H1 (cell line): ENCODE results near the gene SEL1L2. TPM values are rescaled to one million over a fixed set of nuclear protein-coding genes. Genes with fewer than 3 reads are reported as not detected.

Source experiments
- CTCF ChIA-PET: fragments of 300-600 bp; sonication (Branson Sonifier 250); formaldehyde crosslinking; loops from one replicate; lab custom pipeline; 2021; ENCODE audit not compliant: partially characterized antibody; lab: Charles Lee
- POLR2A ChIA-PET: fragments of 300-600 bp; sonication (Branson Sonifier 250); formaldehyde crosslinking; loops from one replicate; lab custom pipeline; 2021; ENCODE audit warnings: inconsistent platforms; ENCODE audit not compliant: partially characterized antibody; lab: Charles Lee
- DNase-seq, 2 experiments: peaks; one replicate each; pipeline versions ENCODE4 v3.0.0 to v3.0.0-alpha.2; 2010 to 2022; ENCODE audit warnings: low spot score in 2 of 2, low read depth in 1 of 2, mixed read lengths in 1 of 2
- FAIRE-seq: peaks from 2 replicates; lab custom pipeline; 2011; peaks lifted over from hg19 to GRCh38; lab: Jason Lieb, UNC
- H2AFZ ChIP-seq: 2 replicates; pipeline ENCODE4 v1.8.1; 2012; ENCODE audit warnings: low read length, inconsistent platforms
- H2AK5ac ChIP-seq: 2 replicates; pipeline ENCODE4 v1.6.1; 2013; ENCODE audit warnings: low read depth, low read length
- H2BK120ac ChIP-seq: replicated peaks from 2 replicates; pipeline ENCODE3; 2013; ENCODE audit warnings: low read depth, low read length, inconsistent platforms
- H2BK12ac ChIP-seq: 2 replicates; pipeline ENCODE4 v1.6.1; 2013; ENCODE audit warnings: low read depth, low read length
- H2BK15ac ChIP-seq: 2 replicates; pipeline ENCODE4 v1.6.1; 2013; ENCODE audit warnings: low read length
- H2BK20ac ChIP-seq: 2 replicates; pipeline ENCODE4 v1.6.1; 2013; ENCODE audit warnings: low read length
- H2BK5ac ChIP-seq: 2 replicates; pipeline ENCODE4 v1.6.1; 2013; ENCODE audit warnings: low read depth, low read length
- H3K14ac ChIP-seq: 2 replicates; pipeline ENCODE4 v1.6.1; 2013; ENCODE audit warnings: inconsistent platforms; ENCODE audit not compliant: insufficient read length
- H3K18ac ChIP-seq: 2 replicates; pipeline ENCODE4 v1.6.1; 2013; ENCODE audit warnings: low read length; ENCODE audit errors: extremely low read depth
- H3K23ac ChIP-seq: 2 replicates; pipeline ENCODE4 v1.6.1; 2013; ENCODE audit warnings: inconsistent platforms; ENCODE audit not compliant: insufficient read length
- H3K23me2 ChIP-seq: 2 replicates; pipeline ENCODE4 v1.6.1; 2013; ENCODE audit warnings: low read depth, low read length
- H3K27ac ChIP-seq: 2 replicates; pipeline ENCODE4 v1.6.1; 2011; ENCODE audit warnings: low read depth, low read length, inconsistent platforms
- H3K27me3 ChIP-seq, 4 experiments: replicated peaks in 1 of 4; 1 replicate in 1 of 4; 2 replicates in 3 of 4; pipeline versions ENCODE4 v1.6.1 to v1.8.1; 2011 to 2013; ENCODE audit warnings: low read length in 3 of 4, mild to moderate bottlenecking in 3 of 4, inconsistent platforms in 2 of 4, mixed read lengths in 2 of 4, moderate library complexity in 1 of 4; ENCODE audit not compliant: control insufficient read depth in 3 of 4, insufficient read depth in 3 of 4; ENCODE audit errors: extremely low read depth in 1 of 4
- H3K36me3 ChIP-seq, 4 experiments: 2 replicates each; pipeline versions ENCODE4 v1.6.1 to v1.8.1; 2011 to 2013; ENCODE audit warnings: mild to moderate bottlenecking in 4 of 4, low read length in 3 of 4, moderate library complexity in 2 of 4, control low read depth in 1 of 4, inconsistent platforms in 1 of 4; ENCODE audit not compliant: insufficient read depth in 4 of 4, control insufficient read depth in 2 of 4
- H3K4ac ChIP-seq: replicated peaks from 2 replicates; pipeline ENCODE3; 2013; ENCODE audit warnings: low read length, low read depth, mixed read lengths, inconsistent platforms; ENCODE audit not compliant: insufficient read length
- H3K4me1 ChIP-seq, 4 experiments: replicated peaks in 1 of 4; 1 replicate in 1 of 4; 2 replicates in 3 of 4; pipeline versions ENCODE4 v1.6.1 to v1.8.1; 2011 to 2013; ENCODE audit warnings: low read length in 3 of 4, inconsistent platforms in 2 of 4, mixed read lengths in 1 of 4; ENCODE audit not compliant: insufficient read depth in 4 of 4, control insufficient read depth in 3 of 4
- H3K4me2 ChIP-seq, 2 experiments: 2 replicates each; pipeline versions ENCODE4 v1.6.1 to v1.8.1; 2011 to 2013; ENCODE audit warnings: low read depth in 2 of 2, low read length in 2 of 2, control low read depth in 1 of 2, inconsistent platforms in 1 of 2, mild to moderate bottlenecking in 1 of 2; ENCODE audit not compliant: insufficient read depth in 1 of 2
- H3K4me3 ChIP-seq, 4 experiments: fragments of 200-600, 300-600 bp in 1 of 4; sonication (generic), shearing (Covaris generic), sonication (Bioruptor Twin) in 1 of 4; 2 replicates each; pipeline versions ENCODE4 v1.5.1 to v1.8.1; 2011 to 2016; ENCODE audit warnings: low read length in 4 of 4, low read depth in 3 of 4, control low read depth in 2 of 4, inconsistent platforms in 2 of 4, mild to moderate bottlenecking in 2 of 4, mixed read lengths in 1 of 4, moderate library complexity in 1 of 4; ENCODE audit not compliant: insufficient read depth in 2 of 4; ENCODE audit errors: extremely low read depth in 1 of 4
- H3K56ac ChIP-seq: replicated peaks from 2 replicates; pipeline ENCODE3; 2013; ENCODE audit warnings: low read depth, mild to moderate bottlenecking, mixed read lengths, low read length, inconsistent platforms; ENCODE audit not compliant: insufficient read length
- H3K79me1 ChIP-seq: 2 replicates; pipeline ENCODE4 v1.6.1; 2013; ENCODE audit warnings: low read depth, low read length, control low read depth
- H3K79me2 ChIP-seq, 2 experiments: 2 replicates each; pipeline versions ENCODE4 v1.6.1 to v1.8.1; 2012 to 2013; ENCODE audit warnings: low read length in 2 of 2, mild to moderate bottlenecking in 2 of 2, inconsistent platforms in 1 of 2; ENCODE audit not compliant: insufficient read depth in 2 of 2, control insufficient read depth in 1 of 2
- H3K9ac ChIP-seq, 4 experiments: replicated peaks in 1 of 4; 1 replicate in 1 of 4; 2 replicates in 3 of 4; pipeline versions ENCODE4 v1.6.1 to v1.8.1; 2011 to 2013; ENCODE audit warnings: low read depth in 3 of 4, low read length in 3 of 4, control low read depth in 2 of 4, mild to moderate bottlenecking in 2 of 4, moderate library complexity in 2 of 4, inconsistent platforms in 1 of 4; ENCODE audit errors: extremely low read depth in 1 of 4
- H3K9me3 ChIP-seq, 2 experiments: 2 replicates each; pipeline versions ENCODE4 v1.6.1 to v1.8.1; 2012 to 2013; ENCODE audit warnings: mild to moderate bottlenecking in 2 of 2, moderate library complexity in 2 of 2, control low read depth in 1 of 2, inconsistent platforms in 1 of 2, low read depth in 1 of 2, low read length in 1 of 2, mixed read lengths in 1 of 2; ENCODE audit not compliant: insufficient read depth in 2 of 2
- H4K20me1 ChIP-seq, 2 experiments: replicated peaks in 1 of 2; 2 replicates each; pipeline versions ENCODE3 to v1.8.1; 2011 to 2013; ENCODE audit warnings: inconsistent platforms in 2 of 2, low read length in 2 of 2, mild to moderate bottlenecking in 1 of 2; ENCODE audit not compliant: insufficient read depth in 2 of 2, control insufficient read depth in 1 of 2
- H4K5ac ChIP-seq: 2 replicates; pipeline ENCODE4 v1.6.1; 2013; ENCODE audit warnings: low read length, low read depth, mixed read lengths, inconsistent platforms; ENCODE audit not compliant: insufficient read length
- H4K8ac ChIP-seq: 2 replicates; pipeline ENCODE4 v1.8.0; 2013; ENCODE audit warnings: mild to moderate bottlenecking, moderate library complexity, low read length, inconsistent platforms; ENCODE audit not compliant: insufficient read depth; ENCODE audit errors: extremely low read depth
- H4K91ac ChIP-seq: replicated peaks from 2 replicates; pipeline ENCODE3; 2013; ENCODE audit warnings: low read length, mixed read lengths, inconsistent platforms; ENCODE audit not compliant: insufficient read length
- BACH1 ChIP-seq: IDR thresholded peaks from 2 replicates; pipeline ENCODE4 v1.6.1; 2012; ENCODE audit warnings: low read length, improper control_type of control experiment
- BCL11A ChIP-seq, 2 experiments: IDR thresholded peaks; one replicate each; pipeline ENCODE4 v1.6.1; 2011; ENCODE audit warnings: low read depth in 2 of 2, low read length in 2 of 2, mild to moderate bottlenecking in 2 of 2
- CREB1 ChIP-seq: IDR thresholded peaks from 2 replicates; pipeline ENCODE4 v1.6.1; 2012; ENCODE audit warnings: inconsistent platforms
- EP300 ChIP-seq, 2 experiments: IDR thresholded peaks; 1 replicate in 1 of 2; 2 replicates in 1 of 2; pipeline ENCODE4 v1.6.1; 2011 to 2012; ENCODE audit warnings: low read depth in 2 of 2, low read length in 2 of 2, mild to moderate bottlenecking in 2 of 2, borderline replicate concordance in 1 of 2, inconsistent platforms in 1 of 2, moderate library complexity in 1 of 2
- EZH2 ChIP-seq: fragments of 200-600 bp; sonication (generic); IDR thresholded peaks from 2 replicates; pipeline ENCODE4 v1.7.1; 2012; ENCODE audit warnings: low read depth, mild to moderate bottlenecking, moderate library complexity, low read length, inconsistent platforms; ENCODE audit not compliant: severe bottlenecking
- GTF2F1 ChIP-seq: IDR thresholded peaks from 2 replicates; pipeline ENCODE4 v1.6.1; 2012; ENCODE audit warnings: low read depth, low read length, improper control_type of control experiment, borderline replicate concordance
- HDAC6 ChIP-seq: IDR thresholded peaks from one replicate; pipeline ENCODE4 v1.7.1; 2012; ENCODE audit warnings: low read depth, mild to moderate bottlenecking, inconsistent platforms, low read length, moderate library complexity
- JUN ChIP-seq: IDR thresholded peaks from 2 replicates; pipeline ENCODE4 v1.6.1; 2011; ENCODE audit warnings: low read depth, mild to moderate bottlenecking, improper control_type of control experiment, low read length
- POLR2AphosphoS5 ChIP-seq: IDR thresholded peaks from 2 replicates; pipeline ENCODE4 v1.6.1; 2011; ENCODE audit warnings: low read depth, low read length
- RNF2 ChIP-seq: fragments of 200-900, 300-1000 bp; sonication (generic); IDR thresholded peaks from 2 replicates; pipeline ENCODE4 v1.7.1; 2016; ENCODE audit warnings: borderline replicate concordance, low read depth, mild to moderate bottlenecking, antibody characterized with exemption, low read length; ENCODE audit not compliant: poor library complexity, severe bottlenecking; ENCODE audit errors: missing control alignments
- SIRT6 ChIP-seq: IDR thresholded peaks from one replicate; pipeline ENCODE4 v1.7.1; 2012; ENCODE audit warnings: low read length, inconsistent platforms
- SUZ12 ChIP-seq: fragments of 200-600 bp; sonication (generic); IDR thresholded peaks from 2 replicates; pipeline ENCODE4 v1.6.1; 2012; ENCODE audit warnings: mild to moderate bottlenecking, inconsistent platforms, low read length, moderate library complexity, mixed read lengths
- TEAD4 ChIP-seq: IDR thresholded peaks from 2 replicates; pipeline ENCODE4 v1.6.1; 2012; ENCODE audit warnings: low read depth, low read length, inconsistent platforms, mixed read lengths
- ZNF274 ChIP-seq: IDR thresholded peaks from 2 replicates; pipeline ENCODE4 v1.7.0; 2012; ENCODE audit warnings: low read length, borderline replicate concordance; ENCODE audit errors: extremely low read depth
- WGBS, 2 experiments: shearing (Covaris generic) in 1 of 2; methylation state at CpG; one replicate each; pipeline versions ENCODE4 v1.1.6 to v1.1.7; 2013 to 2015; ENCODE audit warnings: low lambda C conversion rate in 2 of 2, mixed read lengths in 2 of 2, inconsistent platforms in 1 of 2, low coverage in 1 of 2, missing lambda C conversion rate in 1 of 2; ENCODE audit not compliant: insufficient replicate concordance in 2 of 2, insufficient coverage in 1 of 2, insufficient read length in 1 of 2; ENCODE audit errors: extremely low coverage in 1 of 2, missing lambda C conversion rate in 1 of 2; 5-methylcytosine and 5-hydroxymethylcytosine counted together
- polyA plus RNA-seq, 7 experiments: library from polyadenylated mRNA; depleted of rRNA in 3 of 7; stranded (reverse) in 5 of 7; unstranded in 2 of 7; fragments of >200 nt in 5 of 7; fragments of 200-250 nt in 2 of 7; gene quantifications; 1 replicate in 5 of 7; 2 replicates in 1 of 7; 4 replicates in 1 of 7; pipeline versions ENCODE4 v1.2.1 to v1.2.3, GENCODE V29; 2011 to 2013; ENCODE audit warnings: missing spikeins in 2 of 7, mixed read lengths in 2 of 7
- total RNA-seq: library from RNA; stranded (reverse); fragmentation: NEBNext Ultra II Directional; extraction: Animal tissue kit (Norgen Biotek cat#: 25700); gene quantifications from 2 replicates; pipeline ENCODE4 v1.2.1, GENCODE V29; 2021

SEL1L2 gene
- total and polyA plus RNA-seq, 2 of the 8 experiments (the other 6 are each of a cell fraction or from before 2014, with no cell fraction given): not detected

GRCh38 chr20:13838664-13839063 lies 151.8 kb downstream of the SEL1L2 start:
- no peak overlapping the region for H3K4me2 ChIP-seq
- no peak for TF ChIP-seq POLR2AphosphoS5
- TF ChIP-seq RNF2: no peak
- no peak for TF ChIP-seq CREB1
- TF ChIP-seq EZH2: no peak
- no peak for TF ChIP-seq HDAC6
- TF ChIP-seq TEAD4: no peak
- TF ChIP-seq BACH1: no peak
- no peak for TF ChIP-seq SIRT6
- TF ChIP-seq SUZ12: no peak
- TF ChIP-seq BCL11A (IDR thresholded peaks at IDR 0.05; ENCODE audit: low read depth in 2 of 2, low read length in 2 of 2): no peak
- TF ChIP-seq JUN: no peak
- TF ChIP-seq EP300 (IDR thresholded peaks at IDR 0.05; ENCODE audit: borderline replicate concordance in 1 of 2, low read depth in 2 of 2, low read length in 2 of 2): no peak
- TF ChIP-seq GTF2F1: no peak
- TF ChIP-seq ZNF274: no peak

More at GRCh38 chr20:13838664-13839063, 151.8 kb downstream of the SEL1L2 start:
- H2BK20ac ChIP-seq: no peak overlapping the region
- no peak overlapping the region for H3K14ac ChIP-seq
- no peaks in the 10 kb centered on the region for H3K79me1 ChIP-seq
- no peak for FAIRE-seq
- no peak for DNase-seq
- no peaks in the 10 kb centered on the region for H4K20me1 ChIP-seq
- no peak overlapping the region for H4K8ac ChIP-seq
- no peak overlapping the region for H2BK15ac ChIP-seq
- 87% methylated on average over 7 of the region's 7 CpGs; no CpG with 5 or more reads in 1 of the 2 experiments for WGBS, 2 experiments
- H3K27ac ChIP-seq: no peak overlapping the region
- ChIA-PET POLR2A (no interaction called here), CTCF (interaction anchor here (1.2 kb wide), 1 partner anchor 19 kb away, joined by 4 read pairs; no protein-coding TSS in a partner anchor)
- no peak overlapping the region for H3K23ac ChIP-seq
- no peaks in the 10 kb centered on the region for H3K4me1 ChIP-seq
- H3K23me2 ChIP-seq: no peaks in the 10 kb centered on the region
- H3K18ac ChIP-seq: no peak overlapping the region
- H3K9me3 ChIP-seq: no peaks in the 10 kb centered on the region
- H2AFZ ChIP-seq: no peak overlapping the region
- no peak overlapping the region for H4K5ac ChIP-seq
- H3K9ac ChIP-seq: no peak overlapping the region
- no peaks in the 10 kb centered on the region for H3K36me3 ChIP-seq
- H3K4ac ChIP-seq: no peak overlapping the region
- no peak overlapping the region for H3K4me3 ChIP-seq
- H4K91ac ChIP-seq: no peak overlapping the region
- H3K79me2 ChIP-seq: no peaks in the 10 kb centered on the region
- no peak overlapping the region for H3K56ac ChIP-seq
- H3K27me3 ChIP-seq: no peaks in the 10 kb centered on the region
- H2AK5ac ChIP-seq: no peak overlapping the region
- H2BK120ac ChIP-seq: no peak overlapping the region
- no peak overlapping the region for H2BK5ac ChIP-seq
- H2BK12ac ChIP-seq: no peak overlapping the region
